ENCODE data around the gene DOCK7.

Gene DOCK7

DNA sequence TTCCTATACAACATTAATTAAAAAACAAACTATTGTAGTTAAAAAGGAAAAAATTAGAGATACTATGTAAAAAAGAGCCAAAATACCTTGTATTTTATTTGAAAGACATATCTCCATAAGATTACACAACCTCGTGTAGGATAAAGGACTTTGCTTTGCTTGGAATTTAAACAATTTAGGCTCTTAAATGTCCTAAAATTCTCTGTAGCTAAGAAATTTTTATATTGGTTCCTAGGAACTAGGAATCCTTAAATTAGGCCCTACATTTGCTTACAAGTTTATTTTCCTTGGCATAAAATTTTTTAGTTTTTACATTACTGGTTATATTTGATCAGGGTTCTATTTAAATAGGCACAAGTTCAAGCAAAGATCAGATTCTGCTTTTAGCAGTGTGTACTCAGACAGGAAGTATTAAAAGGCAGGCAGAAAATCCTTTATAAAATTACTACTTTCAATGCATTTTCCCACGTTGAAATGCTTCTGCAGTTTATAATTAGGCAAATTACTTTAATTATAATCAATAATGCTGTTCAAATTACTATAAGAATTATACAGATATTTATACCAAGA lies 94.3 kb downstream of the DOCK7 start:
- Histone ChIP-seq H4K20me1 (ENCODE audit: low read depth, low read length) (no peaks in the 10 kb centered on the region), H3K79me2 (ENCODE audit: insufficient read depth, low read length) (no peaks in the 10 kb centered on the region), H3K27ac (ENCODE audit: low read depth, low read length) (no peak overlapping the region), H3K9ac (ENCODE audit: low read length) (no peak overlapping the region), H3K4me2 (ENCODE audit: low read depth, low read length, poor library complexity, severe bottlenecking) (no peak overlapping the region), H3K27me3 (ENCODE audit: low read length) (no peaks in the 10 kb centered on the region), H3K9me2 (replicated peaks; ENCODE audit: insufficient read depth, low read length) (no peaks in the 10 kb centered on the region), H3K4me3 (ENCODE audit: insufficient read depth, low read length, poor library complexity, severe bottlenecking) (no peak overlapping the region), H3K36me3 (ENCODE audit: low read length) (no peaks in the 10 kb centered on the region), H2AFZ (ENCODE audit: low read depth, low read length, severe bottlenecking) (no peak overlapping the region), H3F3A (ENCODE audit: insufficient read depth) (no peaks in the 10 kb centered on the region), H3K9me3 (ENCODE audit: insufficient read depth, low read length) (no peaks in the 10 kb centered on the region)
- TF ChIP-seq EZH2phosphoT487 (conservative IDR thresholded peaks at IDR 0.05; ENCODE audit: low read length), result no peak
- TF ChIP-seq CTCF (IDR thresholded peaks at IDR 0.05; ENCODE audit: insufficient read depth, low read length, poor library complexity, severe bottlenecking), result no peak

GRCh38 chr1:62590970-62591368 lies 97.2 kb downstream of the DOCK7 start:
- Histone ChIP-seq H3K79me2 (ENCODE audit: insufficient read depth, low read length) (no peaks in the 10 kb centered on the region), H3K27me3 (ENCODE audit: low read length) (no peaks in the 10 kb centered on the region), H2AFZ (ENCODE audit: low read depth, low read length, severe bottlenecking) (no peak overlapping the region), H4K20me1 (ENCODE audit: low read depth, low read length) (no peaks in the 10 kb centered on the region), H3K9me3 (ENCODE audit: insufficient read depth, low read length) (no peaks in the 10 kb centered on the region), H3K9ac (ENCODE audit: low read length) (no peak overlapping the region), H3K4me3 (ENCODE audit: insufficient read depth, low read length, poor library complexity, severe bottlenecking) (no peak overlapping the region), H3K4me2 (ENCODE audit: low read depth, low read length, poor library complexity, severe bottlenecking) (no peak overlapping the region), H3F3A (ENCODE audit: insufficient read depth) (no peaks in the 10 kb centered on the region), H3K36me3 (ENCODE audit: low read length) (no peaks in the 10 kb centered on the region), H3K9me2 (replicated peaks; ENCODE audit: insufficient read depth, low read length) (no peaks in the 10 kb centered on the region), H3K27ac (ENCODE audit: low read depth, low read length) (no peak overlapping the region)
- TF ChIP-seq CTCF (IDR thresholded peaks at IDR 0.05; ENCODE audit: insufficient read depth, low read length, poor library complexity, severe bottlenecking) (no peak), EZH2phosphoT487 (conservative IDR thresholded peaks at IDR 0.05; ENCODE audit: low read length) (no peak)

DNA sequence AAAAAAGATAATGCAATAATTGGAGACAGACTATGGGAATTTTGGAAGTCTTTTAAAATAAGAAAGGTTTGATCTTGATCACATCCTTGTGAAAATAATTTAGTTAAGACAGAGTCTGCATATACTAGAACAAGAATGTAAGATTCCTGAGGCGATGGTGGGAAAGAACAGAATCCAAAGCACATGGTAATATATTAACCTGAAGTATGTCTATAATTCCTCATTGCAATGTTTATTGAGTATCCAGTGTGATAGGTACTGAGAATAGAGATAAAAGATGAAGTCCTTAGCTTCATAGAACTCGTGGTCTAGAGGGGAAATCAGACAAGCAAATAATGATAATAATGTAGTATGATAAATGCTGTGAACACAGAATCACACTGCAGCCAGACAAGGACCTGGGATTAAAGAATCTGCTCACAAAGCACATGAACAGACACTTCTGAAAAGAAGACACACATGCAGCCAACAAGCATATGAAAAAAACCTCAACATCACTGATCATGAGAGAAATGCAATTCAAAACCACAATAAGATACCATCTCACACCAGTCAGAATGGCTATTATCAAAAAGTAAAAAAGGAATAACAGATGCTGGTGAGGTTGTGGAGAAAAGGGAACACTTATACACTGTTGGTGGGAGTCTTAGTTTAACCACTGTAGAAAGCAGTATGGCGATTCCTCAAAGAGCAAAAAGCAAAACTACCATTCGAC lies 97.8 kb downstream of the DOCK7 start:
- Histone ChIP-seq H3K27me3 (ENCODE audit: low read length) (no peaks in the 10 kb centered on the region), H3F3A (ENCODE audit: insufficient read depth) (no peaks in the 10 kb centered on the region), H3K4me3 (ENCODE audit: insufficient read depth, low read length, poor library complexity, severe bottlenecking) (no peak overlapping the region), H3K9me2 (replicated peaks; ENCODE audit: insufficient read depth, low read length) (no peaks in the 10 kb centered on the region), H3K9ac (ENCODE audit: low read length) (no peak overlapping the region), H3K4me2 (ENCODE audit: low read depth, low read length, poor library complexity, severe bottlenecking) (no peak overlapping the region), H3K9me3 (ENCODE audit: insufficient read depth, low read length) (no peaks in the 10 kb centered on the region), H4K20me1 (ENCODE audit: low read depth, low read length) (no peaks in the 10 kb centered on the region), H3K79me2 (ENCODE audit: insufficient read depth, low read length) (no peaks in the 10 kb centered on the region), H2AFZ (ENCODE audit: low read depth, low read length, severe bottlenecking) (no peak overlapping the region), H3K27ac (ENCODE audit: low read depth, low read length) (no peak overlapping the region), H3K36me3 (ENCODE audit: low read length) (no peaks in the 10 kb centered on the region)
- TF ChIP-seq CTCF (IDR thresholded peaks at IDR 0.05; ENCODE audit: insufficient read depth, low read length, poor library complexity, severe bottlenecking), result no peak
- no peak for TF ChIP-seq EZH2phosphoT487 (conservative IDR thresholded peaks at IDR 0.05; ENCODE audit: low read length)

Measured in SU-DHL-6 (cell line).